Measurements from ENCODE around the gene CPA5.

Gene CPA5

GRCh38 chr7:130332259-130333053 lies 12.2 kb upstream of the CPA5 start:
- DNase-seq, result no peak

- DNase-seq, result no peak
Observed at GRCh38 chr7:130333832-130334231, 10.8 kb upstream of the CPA5 start.

DNA sequence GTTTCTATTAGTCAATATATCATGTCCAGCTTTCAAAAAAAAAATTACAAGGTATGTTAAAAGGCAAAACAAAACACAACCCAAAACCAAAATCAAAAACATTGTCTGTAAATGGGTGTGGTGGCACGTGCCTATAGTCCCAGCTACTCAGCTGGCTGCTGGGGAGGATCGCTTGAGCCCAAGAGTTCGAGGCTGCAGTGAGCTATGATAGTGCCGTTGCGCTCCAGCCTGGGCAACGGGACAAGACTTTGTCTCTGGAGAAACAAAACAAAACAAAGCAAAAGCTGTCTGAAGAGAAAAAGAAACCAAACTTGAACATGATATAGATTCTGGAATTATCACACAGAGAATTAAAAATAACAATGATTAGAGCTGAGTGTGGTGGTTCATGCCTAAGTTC lies 10.3 kb upstream of the CPA5 start:
- DNase-seq, result no peak

GRCh38 chr7:130337410-130337971 lies 7.1 kb upstream of the CPA5 start:
- no peak for DNase-seq

GRCh38 chr7:130338233-130338632 lies 6.4 kb upstream of the CPA5 start:
- DNase-seq, result no peak

- DNase-seq, result no peak
Observed at GRCh38 chr7:130341882-130342281, 2.7 kb upstream of the CPA5 start.

DNA sequence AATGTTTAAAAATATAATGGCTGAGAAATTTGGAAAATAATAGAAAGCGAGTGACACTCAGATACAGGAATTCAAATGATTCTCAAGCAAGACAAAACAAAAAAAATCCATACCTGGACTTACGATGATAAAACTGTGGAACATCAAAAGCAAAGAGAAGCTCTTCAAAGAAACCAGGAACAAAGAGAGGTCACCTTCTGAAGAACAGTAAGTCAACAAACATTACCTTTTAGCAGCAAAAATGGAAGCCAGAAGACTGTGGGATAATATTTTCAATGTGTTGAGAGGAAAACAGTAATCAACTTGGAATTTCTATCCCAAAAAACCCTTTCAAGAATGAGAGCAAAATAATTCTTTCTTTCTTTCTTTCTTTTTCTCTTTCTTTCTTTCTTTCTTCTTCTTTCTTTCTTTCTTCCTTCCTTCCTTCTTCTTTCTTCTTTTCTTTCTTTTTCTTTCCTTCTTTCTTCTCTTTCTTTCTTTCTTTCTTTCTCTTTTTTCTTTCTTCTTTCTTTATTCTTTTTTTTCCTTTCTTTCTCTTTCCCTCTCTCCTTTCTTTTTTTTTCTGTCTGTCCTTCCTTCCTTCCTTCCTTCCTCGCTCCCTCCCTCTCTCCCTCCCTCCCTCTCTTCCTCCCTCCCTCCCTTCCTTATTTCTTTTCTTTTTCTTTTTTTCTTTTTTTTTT lies 1.8 kb upstream of the CPA5 start:
- no peak for DNase-seq

- DNase-seq, result no peak
Observed at GRCh38 chr7:130345136-130345535, 520 bp downstream of the CPA5 start.

DNA sequence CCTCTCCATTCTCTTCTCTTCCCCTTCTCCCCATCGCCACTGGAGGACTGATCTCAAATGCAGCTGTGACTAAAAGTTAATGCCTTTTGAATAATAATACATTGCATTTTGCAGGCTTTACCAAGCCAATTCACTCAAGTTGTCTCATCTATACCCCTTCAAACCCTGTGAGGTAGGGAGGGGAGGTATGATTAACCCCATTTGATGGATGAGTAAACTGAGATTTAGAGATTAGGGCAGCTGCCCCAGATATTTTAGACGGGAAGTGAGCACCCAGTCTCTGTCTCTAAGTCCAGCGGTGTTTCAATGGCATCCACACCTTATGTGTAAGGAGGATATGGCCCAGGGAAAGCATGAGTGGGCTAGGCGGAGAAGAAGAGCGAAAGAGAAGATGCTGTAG lies 1.1 kb downstream of the CPA5 start:
- DNase-seq, result no peak

GRCh38 chr7:130346177-130346905 lies 1.7 kb downstream of the CPA5 start:
- DNase-seq, result no peak

- no peak for DNase-seq
Observed at GRCh38 chr7:130346941-130347340, 2.3 kb downstream of the CPA5 start.

DNA sequence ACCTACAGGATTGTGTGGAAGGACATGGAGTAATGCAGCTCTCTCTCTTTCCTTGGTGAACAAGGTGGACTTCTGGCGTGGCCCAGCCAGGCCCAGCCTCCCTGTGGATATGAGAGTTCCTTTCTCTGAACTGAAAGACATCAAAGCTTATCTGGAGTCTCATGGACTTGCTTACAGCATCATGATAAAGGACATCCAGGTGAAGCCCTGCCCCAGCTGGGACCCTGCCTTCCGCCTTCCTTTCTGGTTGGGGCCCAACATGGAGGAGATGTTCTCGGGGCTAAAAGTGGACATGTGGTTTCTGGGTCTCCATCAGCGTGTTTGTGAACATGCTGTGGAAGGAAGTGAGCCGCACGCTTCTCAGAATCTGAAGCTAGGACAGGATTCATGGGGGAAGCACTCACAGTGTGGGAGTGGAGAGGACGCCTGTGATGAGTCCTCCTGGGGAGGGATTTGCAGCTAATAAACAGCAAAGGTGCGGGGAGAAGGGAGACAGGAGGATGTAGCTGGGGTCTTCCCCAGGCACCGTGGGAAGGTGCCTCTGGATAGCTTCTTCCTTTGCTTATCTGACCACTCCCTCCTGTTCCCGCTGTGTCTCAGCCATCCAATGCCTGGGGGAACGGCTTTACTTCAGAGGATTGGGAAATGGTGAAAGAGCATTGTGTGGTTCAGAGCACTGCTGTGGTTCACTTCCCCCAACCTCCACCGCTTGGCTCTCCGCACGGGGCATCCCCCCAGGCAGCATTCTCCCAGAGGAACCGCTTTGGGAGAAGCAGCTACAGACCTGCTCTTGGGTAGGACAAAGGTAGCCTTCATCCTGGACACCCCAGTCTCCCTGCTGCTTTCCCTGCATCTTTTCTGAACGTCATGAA lies 5.5 kb downstream of the CPA5 start:
- no peak for DNase-seq

GRCh38 chr7:130350945-130351790 lies 6.6 kb downstream of the CPA5 start:
- no peak for DNase-seq

DNA sequence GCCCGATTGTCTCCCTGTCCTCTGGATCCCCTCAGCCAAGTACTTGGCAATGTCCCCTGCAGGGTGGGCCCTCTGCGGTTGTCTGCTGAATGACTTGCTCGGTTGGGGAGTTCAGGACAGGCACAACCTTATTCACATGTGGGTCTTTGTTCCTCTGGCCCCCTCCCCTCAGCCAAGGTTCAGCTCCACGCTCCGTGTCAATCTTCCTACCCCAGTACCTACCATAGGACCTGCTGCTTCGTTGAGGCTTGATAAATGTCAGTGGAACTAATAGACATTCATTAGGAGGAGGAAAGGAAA lies 7.1 kb downstream of the CPA5 start:
- no peak for DNase-seq

DNA sequence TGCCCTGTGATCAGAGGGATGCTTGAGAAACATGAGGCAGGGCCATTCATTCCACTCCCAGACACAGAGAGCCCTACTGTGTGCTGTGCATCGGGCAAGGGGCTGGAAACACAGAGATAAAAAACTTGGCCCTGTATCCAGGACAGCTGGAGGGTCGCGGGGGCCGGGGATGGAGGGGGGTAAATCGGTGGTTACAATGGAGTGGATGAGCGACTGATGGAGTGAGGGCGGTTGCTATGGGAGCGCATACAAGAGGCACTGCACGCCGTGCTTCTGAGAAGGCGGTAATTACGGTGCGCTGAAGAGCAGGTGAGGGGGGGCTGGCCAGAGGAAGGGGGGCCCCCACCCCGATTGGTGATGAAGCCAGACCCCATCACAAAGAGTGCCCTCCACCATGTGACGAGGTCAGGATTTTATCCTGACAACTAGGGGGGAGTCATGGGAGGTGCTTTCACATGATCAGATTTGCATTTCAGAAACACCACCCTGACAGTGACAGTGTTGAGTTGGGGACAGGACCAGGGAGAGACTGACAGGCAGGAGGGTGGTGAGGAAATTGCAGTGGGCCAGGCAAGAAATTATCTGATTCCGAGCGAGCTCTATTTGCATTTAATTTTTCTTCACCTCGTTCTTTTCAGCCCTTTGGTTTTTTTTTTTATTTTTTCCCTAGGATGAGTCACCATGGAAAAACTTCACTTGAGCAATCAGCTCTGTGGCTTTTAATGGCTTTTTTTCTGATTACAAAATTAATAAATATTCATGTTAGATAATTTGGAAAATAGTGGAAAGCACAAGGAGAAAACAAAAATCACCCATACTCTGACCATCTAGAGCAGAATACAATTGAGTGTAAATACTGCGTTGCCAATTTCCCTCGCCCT lies 7.8 kb downstream of the CPA5 start:
- no peak for DNase-seq

DNA sequence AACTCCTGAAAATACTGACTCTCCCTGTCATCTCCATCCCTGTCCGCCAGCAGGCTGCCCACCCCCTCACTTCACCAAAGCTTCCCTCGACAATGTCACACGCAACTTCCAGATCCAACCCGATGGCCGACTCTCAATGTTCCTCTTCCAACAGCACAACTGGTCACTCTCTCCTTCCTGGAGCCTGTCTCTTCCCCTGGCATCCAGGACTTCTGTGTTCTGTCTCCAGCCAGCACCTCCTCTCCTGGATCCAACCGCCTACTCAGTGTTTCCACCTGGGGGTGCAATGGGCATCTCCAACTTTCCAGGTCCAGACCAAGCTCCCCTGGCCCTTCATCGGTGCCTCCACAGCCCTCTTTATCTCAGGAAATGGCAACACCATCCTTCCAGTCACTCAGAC lies 8.6 kb downstream of the CPA5 start:
- peak; percentile 43 for DNase-seq

DNA sequence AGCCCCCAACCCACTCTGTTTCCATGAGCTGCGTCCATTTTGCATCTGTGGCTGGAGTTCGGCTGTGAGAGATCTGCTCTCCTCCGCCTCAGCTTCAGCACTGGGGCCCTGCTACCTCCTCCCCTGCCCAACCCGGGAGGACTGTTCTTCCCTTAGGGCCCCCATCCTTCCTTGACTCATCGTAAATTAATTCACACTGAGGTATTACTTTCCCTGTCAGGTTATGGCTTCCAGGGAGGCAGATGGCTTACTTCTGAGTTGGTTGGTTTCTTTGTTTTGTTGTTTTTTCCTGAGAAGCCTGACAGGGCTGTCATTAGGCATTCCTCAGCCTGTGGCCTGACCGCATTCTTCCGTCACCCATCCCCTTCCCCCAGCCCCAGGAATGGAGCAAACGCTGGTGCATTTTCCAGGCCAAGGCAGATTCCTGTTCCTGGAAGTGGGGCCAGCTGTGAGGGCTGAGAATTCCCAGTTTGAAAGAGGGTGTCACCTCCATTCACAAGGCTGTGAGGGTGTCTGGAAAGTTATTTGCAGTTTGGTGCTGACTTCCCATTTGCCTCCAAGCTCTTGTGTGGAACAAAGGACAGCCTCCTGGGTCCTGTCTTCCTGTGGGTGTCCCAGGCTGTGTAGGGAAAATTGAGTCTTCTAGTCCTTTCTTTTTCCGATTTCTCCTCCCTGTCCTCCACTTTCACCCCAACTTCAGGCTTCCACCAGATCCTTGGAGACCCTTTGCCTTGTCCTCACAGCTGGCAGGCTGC lies 11.7 kb downstream of the CPA5 start:
- DNase-seq, result peak; percentile 57

GRCh38 chr7:130356876-130357611 lies 12.4 kb downstream of the CPA5 start:
- DNase-seq, result peak; percentile 38

DNA sequence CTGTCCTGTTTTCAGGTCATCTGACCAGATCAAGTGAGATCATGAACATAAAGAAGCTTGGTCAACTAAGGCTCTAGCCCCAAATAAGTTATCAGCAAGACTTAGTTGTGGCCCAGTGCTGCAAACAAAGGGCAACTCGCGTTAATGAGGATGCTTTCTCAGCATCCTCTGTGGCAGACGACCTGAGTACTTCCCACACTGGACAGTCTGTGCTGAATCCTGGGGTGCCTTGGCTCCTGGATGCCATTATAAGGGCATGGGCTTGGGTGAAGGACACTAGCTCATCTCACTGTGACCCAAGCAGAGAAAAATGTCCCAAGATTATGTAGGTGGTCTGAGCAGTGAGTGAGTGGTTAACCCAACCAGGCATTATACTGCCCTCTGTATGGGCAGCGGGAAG lies 13.9 kb downstream of the CPA5 start:
- no peak for DNase-seq

All from 8988T (cell line).